Prostate gland (tissue), 2 donors: ENCODE measurements around the gene CAB39L.

Experiments used
- CTCF ChIP-seq, 4 experiments: fragments of 200-600 bp in 2 of 4; fragments of 450-650 bp in 2 of 4; sonication (generic) in 2 of 4; IDR thresholded peaks; 1 replicate in 3 of 4; 2 replicates in 1 of 4; pipeline ENCODE4 v1.5.1; 2016 to 2019; ENCODE audit warnings: antibody characterized with exemption in 4 of 4, mild to moderate bottlenecking in 2 of 4, moderate library complexity in 2 of 4
- POLR2AphosphoS5 ChIP-seq: sonication (generic); formaldehyde crosslinking; IDR thresholded peaks from one replicate; pipeline ENCODE4 v1.6.1; 2017; ENCODE audit warnings: antibody characterized with exemption

- TF ChIP-seq POLR2AphosphoS5, result peak; percentile 71
- TF ChIP-seq CTCF (IDR thresholded peaks at IDR 0.05), result no peak
Measured at GRCh38 chr13:49395451-49395865, 48.4 kb downstream of the CAB39L start.
